22Rv1 (cell line): ENCODE measurements around the gene HTR7.
A peak's percentile ranks its signal among the peaks of the same experiment; 100 is the strongest.

Source experiments
- H3K27ac ChIP-seq: fragments of 450-650 bp; 2 replicates; pipeline ENCODE4 v1.5.1; 2017
- ZFX ChIP-seq: fragments of 450-650 bp; IDR thresholded peaks from 2 replicates; pipeline ENCODE4 v1.6.1; 2017; ENCODE audit warnings: antibody characterized with exemption, borderline replicate concordance
- TF ChIP-seq, protein P1 (sequence below): fragments of 450-650 bp; IDR thresholded peaks from 2 replicates; pipeline ENCODE4 v1.5.1; 2017; ENCODE audit warnings: mild to moderate bottlenecking

HTR7 gene

DNA sequence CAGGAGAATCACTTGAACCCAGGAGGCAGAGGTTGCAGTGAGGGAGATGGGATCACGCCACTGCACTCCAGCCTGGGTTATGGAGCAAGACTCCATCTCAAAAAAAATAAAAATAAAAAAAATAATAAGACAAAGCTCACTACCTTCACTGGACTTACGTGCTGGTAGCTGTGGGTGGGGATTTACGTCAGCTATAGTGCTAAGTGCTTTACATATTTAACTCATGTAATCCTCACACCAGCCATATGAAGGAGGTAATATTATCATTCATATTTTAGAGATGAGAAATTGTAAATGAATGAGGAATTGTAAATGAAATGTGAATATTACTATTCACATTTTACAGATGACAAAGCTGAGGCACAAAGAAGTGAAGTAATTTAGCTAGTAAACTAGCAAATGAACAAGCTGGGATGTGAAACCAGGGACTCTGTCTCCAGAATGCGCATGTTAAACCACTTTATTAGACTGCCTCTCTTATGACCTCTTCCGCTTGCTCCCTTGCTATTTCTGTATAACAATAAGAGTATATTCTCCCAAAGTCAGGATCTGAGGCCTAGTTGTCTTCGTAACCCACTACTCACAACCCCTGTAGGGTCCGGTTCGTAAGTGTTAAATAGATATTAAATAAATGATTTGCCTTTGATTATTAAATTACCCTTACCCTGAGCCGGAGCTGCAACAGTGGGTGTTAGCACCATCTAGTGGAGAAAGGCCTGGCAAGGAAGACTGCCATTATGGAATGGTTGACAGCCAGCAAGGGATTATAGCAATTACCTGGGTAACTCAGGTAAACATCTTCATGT, 70.2 kb downstream of the HTR7 start:
- TF ChIP-seq, protein P1, sequence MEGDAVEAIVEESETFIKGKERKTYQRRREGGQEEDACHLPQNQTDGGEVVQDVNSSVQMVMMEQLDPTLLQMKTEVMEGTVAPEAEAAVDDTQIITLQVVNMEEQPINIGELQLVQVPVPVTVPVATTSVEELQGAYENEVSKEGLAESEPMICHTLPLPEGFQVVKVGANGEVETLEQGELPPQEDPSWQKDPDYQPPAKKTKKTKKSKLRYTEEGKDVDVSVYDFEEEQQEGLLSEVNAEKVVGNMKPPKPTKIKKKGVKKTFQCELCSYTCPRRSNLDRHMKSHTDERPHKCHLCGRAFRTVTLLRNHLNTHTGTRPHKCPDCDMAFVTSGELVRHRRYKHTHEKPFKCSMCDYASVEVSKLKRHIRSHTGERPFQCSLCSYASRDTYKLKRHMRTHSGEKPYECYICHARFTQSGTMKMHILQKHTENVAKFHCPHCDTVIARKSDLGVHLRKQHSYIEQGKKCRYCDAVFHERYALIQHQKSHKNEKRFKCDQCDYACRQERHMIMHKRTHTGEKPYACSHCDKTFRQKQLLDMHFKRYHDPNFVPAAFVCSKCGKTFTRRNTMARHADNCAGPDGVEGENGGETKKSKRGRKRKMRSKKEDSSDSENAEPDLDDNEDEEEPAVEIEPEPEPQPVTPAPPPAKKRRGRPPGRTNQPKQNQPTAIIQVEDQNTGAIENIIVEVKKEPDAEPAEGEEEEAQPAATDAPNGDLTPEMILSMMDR, result peak; percentile 91
- TF ChIP-seq ZFX, result no peak
- no peak overlapping the region for H3K27ac ChIP-seq

DNA sequence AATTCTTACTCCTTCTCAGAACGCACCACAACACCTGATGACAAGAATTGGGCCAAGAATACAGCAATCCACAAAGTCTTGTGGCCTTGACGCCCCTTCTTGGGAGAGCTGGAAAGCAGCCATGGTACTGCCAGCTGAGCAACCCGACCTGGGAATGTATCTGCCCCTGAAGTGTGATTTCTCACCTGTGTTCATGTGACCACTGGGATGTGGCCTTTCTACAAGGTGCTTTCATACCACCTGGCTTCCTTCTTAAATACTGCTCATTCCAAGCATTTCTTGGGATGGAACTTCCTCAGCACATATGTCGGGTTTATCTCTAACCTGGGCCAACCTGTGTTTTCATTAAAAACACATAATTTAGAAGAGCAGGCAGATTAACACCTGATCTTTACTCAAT, 72.1 kb downstream of the HTR7 start:
- H3K27ac ChIP-seq, result no peak overlapping the region
- TF ChIP-seq, protein P1, result no peak
- TF ChIP-seq ZFX, result no peak

DNA sequence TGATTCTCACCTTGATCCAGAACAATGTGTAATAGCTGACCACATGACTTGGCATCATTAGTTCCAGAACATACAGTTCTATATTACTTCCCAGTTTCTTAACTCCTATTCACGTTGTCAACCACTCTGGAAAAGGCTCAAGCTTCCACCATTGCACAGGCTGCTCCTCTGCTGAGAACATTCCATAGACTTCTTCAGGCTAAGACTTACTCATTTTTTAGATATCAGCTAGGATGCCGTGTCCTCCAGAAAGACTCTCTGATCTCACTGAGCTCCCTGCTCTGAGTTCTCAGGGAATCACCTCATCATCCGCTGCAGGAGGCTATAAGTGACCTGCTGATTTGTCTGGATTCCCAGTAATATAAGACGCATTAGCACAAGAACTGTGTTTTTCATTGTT, 73.1 kb downstream of the HTR7 start:
- H3K27ac ChIP-seq, result no peak overlapping the region
- TF ChIP-seq ZFX, result no peak
- TF ChIP-seq, protein P1, result no peak

DNA sequence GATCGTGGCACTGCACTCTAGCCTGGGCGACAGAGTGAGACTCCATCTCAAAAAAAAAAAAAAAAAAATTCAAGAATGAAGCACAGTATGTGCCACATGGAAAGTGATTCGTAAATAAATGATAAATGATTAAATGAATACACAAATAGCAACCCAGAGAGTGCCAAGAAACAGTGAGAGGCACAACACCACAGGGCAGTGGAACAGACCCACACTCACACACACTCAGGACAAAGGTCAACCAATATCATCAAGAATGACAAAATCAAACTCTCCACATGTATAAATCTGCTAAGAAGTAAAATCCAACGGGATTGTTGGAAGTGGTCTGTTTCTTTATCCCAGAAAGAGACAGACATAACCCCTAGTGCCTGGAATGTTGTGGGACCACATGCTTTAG, 77.4 kb downstream of the HTR7 start:
- H3K27ac ChIP-seq, result no peak overlapping the region
- TF ChIP-seq, protein P1, result no peak
- TF ChIP-seq ZFX, result no peak

DNA sequence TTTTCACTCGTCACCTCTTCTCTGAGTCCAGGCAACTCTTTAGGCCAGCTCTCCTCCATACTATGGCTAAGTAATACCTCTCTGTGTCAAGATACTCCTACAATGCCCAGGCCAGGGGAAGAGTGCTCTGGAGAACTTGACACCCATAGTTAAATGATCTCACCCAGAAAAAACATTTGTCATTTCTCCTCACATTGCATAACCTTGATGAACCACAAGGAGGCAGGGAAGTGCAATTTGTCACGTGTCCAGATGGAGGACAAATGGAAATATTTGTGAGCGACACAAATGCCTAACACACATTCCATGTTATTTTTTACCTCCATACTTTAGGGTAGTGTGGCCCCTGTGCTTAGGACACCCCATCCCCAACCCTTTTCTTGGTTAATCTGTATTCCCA, 78.3 kb downstream of the HTR7 start:
- H3K27ac ChIP-seq, result no peak overlapping the region
- no peak for TF ChIP-seq ZFX
- TF ChIP-seq, protein P1, result peak; percentile 41

DNA sequence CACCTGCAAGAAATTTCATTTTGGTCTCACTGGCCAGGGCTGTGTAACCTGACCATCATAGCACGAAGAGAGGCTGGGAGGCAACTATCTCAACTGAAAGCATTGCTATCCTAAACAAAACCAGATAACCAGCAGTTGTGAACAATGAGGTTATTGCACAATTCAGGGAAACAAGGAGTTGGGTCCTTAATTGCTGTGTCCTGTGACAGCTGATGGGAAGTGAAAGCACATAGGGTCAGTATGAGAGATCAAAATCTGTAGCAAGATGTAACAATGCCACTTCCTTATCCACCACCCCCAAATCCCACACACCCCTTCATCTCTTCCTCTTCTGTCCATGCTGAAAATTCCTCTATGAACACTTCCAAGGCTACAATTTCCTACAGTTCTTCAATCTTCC, 80.2 kb downstream of the HTR7 start:
- TF ChIP-seq, protein P1, result no peak
- TF ChIP-seq ZFX, result no peak
- no peak overlapping the region for H3K27ac ChIP-seq

DNA sequence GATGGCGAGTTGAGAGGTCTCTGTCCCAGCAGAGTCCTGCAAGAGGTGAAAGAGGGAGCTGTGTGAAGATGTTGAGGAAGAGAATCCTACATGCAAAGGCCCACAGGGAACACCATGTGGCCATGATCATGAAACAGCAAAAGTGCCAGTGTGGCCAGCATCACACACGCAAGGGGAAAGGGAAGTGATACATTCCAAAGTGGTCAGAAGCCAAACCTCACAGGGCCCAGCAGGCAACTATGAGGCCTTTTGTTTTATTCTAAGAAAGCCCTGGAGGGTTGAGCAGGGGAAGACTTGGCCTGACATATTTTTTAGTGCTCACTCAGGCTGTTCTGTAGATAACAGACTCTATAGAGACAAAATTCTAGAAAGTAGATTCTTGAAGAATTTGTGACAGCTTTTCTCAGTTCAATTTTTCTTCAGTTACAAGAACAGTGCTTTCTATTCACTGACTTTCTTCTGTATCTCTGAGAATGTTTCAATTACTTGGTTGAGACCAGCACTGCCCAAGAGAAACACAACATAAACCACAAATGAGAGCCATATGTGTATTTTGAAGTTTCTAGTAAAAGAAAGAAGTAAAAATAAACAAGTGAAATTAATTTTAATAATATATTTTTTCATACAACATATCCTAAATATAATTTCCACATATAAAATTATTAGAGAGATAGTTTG, 82.3 kb downstream of the HTR7 start:
- H3K27ac ChIP-seq, result no peak overlapping the region
- no peak for TF ChIP-seq ZFX
- TF ChIP-seq, protein P1, result no peak
